BE2C (cell line): ENCODE data around the gene IL33.
A peak's percentile ranks its signal among the peaks of the same experiment; 100 is the strongest.

Experiments used
- DNase-seq: peaks from one replicate; pipeline ENCODE4 v3.0.0-alpha.2; 2020
- H3K27me3 ChIP-seq: fragments of 250-450 bp; sonication (Bioruptor Pico); 2 replicates; pipeline ENCODE4 v1.5.1; 2020; ENCODE audit warnings: mild to moderate bottlenecking
- H3K36me3 ChIP-seq: fragments of 250-450 bp; sonication (Bioruptor Pico); 2 replicates; pipeline ENCODE4 v1.5.1; 2020; ENCODE audit warnings: mild to moderate bottlenecking
- H3K4me1 ChIP-seq: fragments of 250-450 bp; sonication (Bioruptor Pico); 2 replicates; pipeline ENCODE4 v1.5.1; 2020
- H3K4me3 ChIP-seq: 2 replicates; pipeline ENCODE4 v1.5.1; 2011; ENCODE audit warnings: low read depth, low read length
- H3K9me3 ChIP-seq: fragments of 250-450 bp; sonication (Bioruptor Pico); 2 replicates; pipeline ENCODE4 v1.5.1; 2020
- TF ChIP-seq, protein P1 (sequence below): IDR thresholded peaks from 2 replicates; pipeline ENCODE4 v1.5.1; 2012; ENCODE audit warnings: mild to moderate bottlenecking, low read depth, low read length

The IL33 gene

GRCh38 chr9:6195714-6196360 is 19.8 kb upstream of the IL33 start:
- no peak overlapping the region for H3K4me3 ChIP-seq

DNA sequence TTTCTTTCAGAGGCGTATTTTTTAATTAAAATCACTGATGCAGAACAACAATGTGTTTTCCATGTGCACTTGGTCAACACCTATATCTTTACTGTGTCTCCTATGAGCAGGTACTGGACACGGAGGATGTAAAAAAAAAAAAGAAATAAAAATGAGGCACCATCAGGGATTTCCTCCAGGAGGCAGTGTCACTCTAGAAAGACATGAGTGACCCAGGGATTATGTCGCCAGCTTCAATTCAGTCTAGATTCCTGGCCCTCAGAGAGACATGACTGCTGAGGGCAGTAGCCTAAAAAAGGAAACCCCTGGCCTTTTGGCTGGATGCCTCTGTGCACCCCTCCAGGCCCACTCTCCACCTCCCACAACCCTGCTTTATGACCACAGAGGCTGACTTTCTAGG is 18.3 kb upstream of the IL33 start:
- no peaks in the 10 kb centered on the region for H3K36me3 ChIP-seq
- no peaks in the 10 kb centered on the region for H3K27me3 ChIP-seq
- H3K4me1 ChIP-seq, result no peaks in the 10 kb centered on the region
- H3K9me3 ChIP-seq, result no peaks in the 10 kb centered on the region
- no peak overlapping the region for H3K4me3 ChIP-seq
- TF ChIP-seq, protein P1, sequence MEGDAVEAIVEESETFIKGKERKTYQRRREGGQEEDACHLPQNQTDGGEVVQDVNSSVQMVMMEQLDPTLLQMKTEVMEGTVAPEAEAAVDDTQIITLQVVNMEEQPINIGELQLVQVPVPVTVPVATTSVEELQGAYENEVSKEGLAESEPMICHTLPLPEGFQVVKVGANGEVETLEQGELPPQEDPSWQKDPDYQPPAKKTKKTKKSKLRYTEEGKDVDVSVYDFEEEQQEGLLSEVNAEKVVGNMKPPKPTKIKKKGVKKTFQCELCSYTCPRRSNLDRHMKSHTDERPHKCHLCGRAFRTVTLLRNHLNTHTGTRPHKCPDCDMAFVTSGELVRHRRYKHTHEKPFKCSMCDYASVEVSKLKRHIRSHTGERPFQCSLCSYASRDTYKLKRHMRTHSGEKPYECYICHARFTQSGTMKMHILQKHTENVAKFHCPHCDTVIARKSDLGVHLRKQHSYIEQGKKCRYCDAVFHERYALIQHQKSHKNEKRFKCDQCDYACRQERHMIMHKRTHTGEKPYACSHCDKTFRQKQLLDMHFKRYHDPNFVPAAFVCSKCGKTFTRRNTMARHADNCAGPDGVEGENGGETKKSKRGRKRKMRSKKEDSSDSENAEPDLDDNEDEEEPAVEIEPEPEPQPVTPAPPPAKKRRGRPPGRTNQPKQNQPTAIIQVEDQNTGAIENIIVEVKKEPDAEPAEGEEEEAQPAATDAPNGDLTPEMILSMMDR, result peak; percentile 22; the same call in 1 of the 2 replicates
- DNase-seq, result no peak

More at GRCh38 chr9:6195714-6196360, 19.8 kb upstream of the IL33 start:
- Histone ChIP-seq H3K9me3 (no peaks in the 10 kb centered on the region), H3K36me3 (no peaks in the 10 kb centered on the region), H3K4me1 (no peaks in the 10 kb centered on the region), H3K27me3 (no peaks in the 10 kb centered on the region)
- DNase-seq, result no peak
- TF ChIP-seq, protein P1, result no peak

- DNase-seq, result no peak
- H3K27me3 ChIP-seq, result no peaks in the 10 kb centered on the region
- H3K9me3 ChIP-seq, result no peaks in the 10 kb centered on the region
- H3K36me3 ChIP-seq, result no peaks in the 10 kb centered on the region
- TF ChIP-seq, protein P1, result no peak
- no peak overlapping the region for H3K4me3 ChIP-seq
- H3K4me1 ChIP-seq, result no peaks in the 10 kb centered on the region
Observed at GRCh38 chr9:6198251-6198650, 17.4 kb upstream of the IL33 start.

GRCh38 chr9:6199596-6199995 is 16.0 kb upstream of the IL33 start:
- Histone ChIP-seq H3K4me1 (no peaks in the 10 kb centered on the region), H3K4me3 (no peak overlapping the region), H3K27me3 (no peaks in the 10 kb centered on the region), H3K9me3 (no peaks in the 10 kb centered on the region), H3K36me3 (no peaks in the 10 kb centered on the region)
- TF ChIP-seq, protein P1, result no peak
- no peak for DNase-seq

- Histone ChIP-seq H3K9me3 (no peaks in the 10 kb centered on the region), H3K4me1 (no peaks in the 10 kb centered on the region), H3K4me3 (no peak overlapping the region), H3K36me3 (no peaks in the 10 kb centered on the region), H3K27me3 (no peaks in the 10 kb centered on the region)
- TF ChIP-seq, protein P1, result no peak
- DNase-seq, result no peak
Observed at GRCh38 chr9:6200761-6201160, 14.8 kb upstream of the IL33 start.

DNA sequence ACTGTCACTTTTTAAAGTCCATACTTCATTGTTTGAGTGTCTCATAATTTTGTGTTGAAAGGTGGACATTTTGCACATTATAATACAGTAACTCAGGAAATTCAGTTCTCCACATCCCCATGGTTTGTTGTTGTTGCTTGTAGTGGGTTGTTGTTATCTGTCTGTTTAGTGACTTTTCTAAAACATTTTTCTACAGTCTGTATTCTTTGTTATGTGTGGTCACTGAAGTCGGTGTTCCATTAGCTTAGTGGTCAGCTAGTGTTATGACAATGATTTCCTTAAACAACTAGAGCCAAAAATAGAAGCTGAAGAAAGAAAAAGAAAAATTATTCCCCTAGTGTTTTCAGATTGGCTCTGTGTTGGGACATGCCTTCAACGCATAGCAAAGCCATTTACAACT is 5.6 kb upstream of the IL33 start:
- Histone ChIP-seq H3K9me3 (no peaks in the 10 kb centered on the region), H3K4me3 (no peak overlapping the region), H3K4me1 (no peaks in the 10 kb centered on the region), H3K36me3 (no peaks in the 10 kb centered on the region), H3K27me3 (no peaks in the 10 kb centered on the region)
- DNase-seq, result no peak
- TF ChIP-seq, protein P1, result no peak
